NB4 (cell line): ENCODE data around the gene PHOX2B.

ENCODE experiments used
- MYC ChIP-seq: IDR thresholded peaks from 2 replicates; pipeline ENCODE4 v1.6.1; 2011; ENCODE audit warnings: low read depth, low read length
- POLR2A ChIP-seq: IDR thresholded peaks from 2 replicates; pipeline ENCODE4 v1.6.1; 2011; ENCODE audit warnings: mild to moderate bottlenecking; ENCODE audit not compliant: insufficient read length; ENCODE audit errors: extremely low read depth
- TF ChIP-seq, protein P1 (sequence below): IDR thresholded peaks from one replicate; pipeline ENCODE4 v1.5.1; 2012; ENCODE audit warnings: low read depth, low read length
- TF ChIP-seq, protein P2 (sequence below): IDR thresholded peaks from 2 replicates; pipeline ENCODE4 v1.6.1; 2011; ENCODE audit warnings: low read depth, low read length

DNA sequence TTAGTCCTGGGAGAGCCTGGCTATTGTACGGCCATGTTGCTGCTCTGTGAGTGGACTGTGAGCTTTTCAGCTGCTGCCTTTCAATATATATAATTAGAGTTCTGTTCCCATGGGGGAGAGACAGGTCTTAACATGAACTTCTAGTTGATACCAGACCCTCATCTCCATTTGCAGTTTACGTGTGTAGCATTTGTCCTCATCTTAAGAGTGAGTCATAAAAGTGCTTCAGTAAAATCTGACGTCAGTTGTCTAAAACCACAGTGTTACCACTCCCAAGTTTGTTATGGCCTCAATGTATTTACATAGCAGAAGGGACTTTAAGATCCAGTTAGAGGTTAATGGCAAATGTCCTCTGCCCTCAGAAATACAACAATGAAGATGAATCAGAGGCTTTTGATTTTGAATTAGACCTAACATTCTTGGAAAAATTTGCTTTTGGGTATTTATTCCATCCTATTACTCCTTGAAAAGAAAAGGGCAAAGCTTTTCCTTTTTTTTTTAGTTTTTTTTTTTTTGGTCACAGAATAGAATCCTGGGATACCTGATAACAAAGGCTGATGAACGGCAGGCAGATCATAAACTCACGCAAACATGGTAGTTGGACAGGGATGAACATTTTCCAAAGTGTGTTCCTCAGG lies 38.6 kb downstream of the PHOX2B start:
- TF ChIP-seq, protein P1, sequence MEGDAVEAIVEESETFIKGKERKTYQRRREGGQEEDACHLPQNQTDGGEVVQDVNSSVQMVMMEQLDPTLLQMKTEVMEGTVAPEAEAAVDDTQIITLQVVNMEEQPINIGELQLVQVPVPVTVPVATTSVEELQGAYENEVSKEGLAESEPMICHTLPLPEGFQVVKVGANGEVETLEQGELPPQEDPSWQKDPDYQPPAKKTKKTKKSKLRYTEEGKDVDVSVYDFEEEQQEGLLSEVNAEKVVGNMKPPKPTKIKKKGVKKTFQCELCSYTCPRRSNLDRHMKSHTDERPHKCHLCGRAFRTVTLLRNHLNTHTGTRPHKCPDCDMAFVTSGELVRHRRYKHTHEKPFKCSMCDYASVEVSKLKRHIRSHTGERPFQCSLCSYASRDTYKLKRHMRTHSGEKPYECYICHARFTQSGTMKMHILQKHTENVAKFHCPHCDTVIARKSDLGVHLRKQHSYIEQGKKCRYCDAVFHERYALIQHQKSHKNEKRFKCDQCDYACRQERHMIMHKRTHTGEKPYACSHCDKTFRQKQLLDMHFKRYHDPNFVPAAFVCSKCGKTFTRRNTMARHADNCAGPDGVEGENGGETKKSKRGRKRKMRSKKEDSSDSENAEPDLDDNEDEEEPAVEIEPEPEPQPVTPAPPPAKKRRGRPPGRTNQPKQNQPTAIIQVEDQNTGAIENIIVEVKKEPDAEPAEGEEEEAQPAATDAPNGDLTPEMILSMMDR, result no peak
- TF ChIP-seq POLR2A (no peak), MYC (no peak)
- TF ChIP-seq, protein P2, sequence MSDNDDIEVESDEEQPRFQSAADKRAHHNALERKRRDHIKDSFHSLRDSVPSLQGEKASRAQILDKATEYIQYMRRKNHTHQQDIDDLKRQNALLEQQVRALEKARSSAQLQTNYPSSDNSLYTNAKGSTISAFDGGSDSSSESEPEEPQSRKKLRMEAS, result no peak
